OCI-LY3 (cell line): ENCODE results near the gene PLD1.

ENCODE experiments used
- CTCF ChIP-seq: fragments of 200-600, 300-600 bp; sonication (generic); IDR thresholded peaks from 2 replicates; pipeline ENCODE4 v1.5.1; 2014; ENCODE audit warnings: antibody characterized with exemption, low read length, low read depth
- EZH2phosphoT487 ChIP-seq: fragments of 200-600 bp; shearing (Covaris generic); IDR thresholded peaks from 2 replicates; pipeline ENCODE4 v1.6.1; 2018; ENCODE audit warnings: antibody characterized with exemption, mixed run types, low read depth

- TF ChIP-seq CTCF (no peak), EZH2phosphoT487 (no peak)
Measured at GRCh38 chr3:171654809-171655208, 155.5 kb downstream of the PLD1 start.
